ENCODE measurements around the gene DENND4A.

DENND4A gene

DNA sequence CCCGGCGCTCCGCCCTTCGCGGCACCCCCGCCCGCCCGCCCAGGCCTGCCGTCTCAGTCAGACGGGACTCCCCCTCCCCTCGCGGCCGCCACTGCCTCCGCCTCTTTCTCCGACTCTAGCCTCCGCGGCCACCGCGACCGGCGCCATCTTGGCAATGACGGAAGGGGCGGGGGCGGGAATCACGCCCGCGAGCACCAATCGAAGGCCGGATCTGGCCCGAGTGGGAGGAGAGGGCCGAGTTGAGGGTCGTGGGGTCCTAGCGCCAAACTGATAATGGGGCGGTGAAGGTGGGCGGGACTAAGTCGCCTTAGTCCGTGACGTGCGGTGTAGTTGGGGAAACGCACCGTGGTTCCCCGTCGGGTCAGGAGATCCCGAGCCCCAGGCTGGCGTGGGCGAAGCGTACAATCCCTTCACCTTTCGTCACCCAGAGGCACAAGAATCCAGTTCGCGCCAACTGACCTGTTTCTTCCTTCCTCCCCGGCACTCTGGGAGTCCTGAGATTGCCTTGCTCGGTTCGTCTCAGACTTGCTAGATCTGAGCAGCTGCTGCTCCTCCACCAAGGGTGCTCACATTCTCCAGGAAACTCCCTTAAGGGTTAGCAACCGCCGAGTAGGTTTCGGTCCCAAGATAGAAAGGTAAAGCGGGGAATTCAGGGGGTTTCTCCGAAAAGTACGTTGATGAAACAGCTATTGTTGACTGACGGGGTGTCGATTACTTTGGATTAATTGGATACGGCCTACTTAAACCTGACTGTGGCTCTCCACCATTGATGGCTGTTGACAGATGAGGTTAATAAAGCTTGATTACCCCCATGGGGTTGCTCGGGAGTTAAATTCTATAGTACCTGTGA, at the start of gene DENND4A:
TSS of gene DENND4A (minus strand) at position 156 of the 850 bp plus-strand sequence. CDS start 35,843 bp downstream, outside the sequence.
- peak; percentile 99 for DNase-seq (ENCODE audit: low spot score)
- H3K27ac ChIP-seq, result peak within 1 kb of the TSS; percentile 99 to 100
- TF ChIP-seq, protein P1, sequence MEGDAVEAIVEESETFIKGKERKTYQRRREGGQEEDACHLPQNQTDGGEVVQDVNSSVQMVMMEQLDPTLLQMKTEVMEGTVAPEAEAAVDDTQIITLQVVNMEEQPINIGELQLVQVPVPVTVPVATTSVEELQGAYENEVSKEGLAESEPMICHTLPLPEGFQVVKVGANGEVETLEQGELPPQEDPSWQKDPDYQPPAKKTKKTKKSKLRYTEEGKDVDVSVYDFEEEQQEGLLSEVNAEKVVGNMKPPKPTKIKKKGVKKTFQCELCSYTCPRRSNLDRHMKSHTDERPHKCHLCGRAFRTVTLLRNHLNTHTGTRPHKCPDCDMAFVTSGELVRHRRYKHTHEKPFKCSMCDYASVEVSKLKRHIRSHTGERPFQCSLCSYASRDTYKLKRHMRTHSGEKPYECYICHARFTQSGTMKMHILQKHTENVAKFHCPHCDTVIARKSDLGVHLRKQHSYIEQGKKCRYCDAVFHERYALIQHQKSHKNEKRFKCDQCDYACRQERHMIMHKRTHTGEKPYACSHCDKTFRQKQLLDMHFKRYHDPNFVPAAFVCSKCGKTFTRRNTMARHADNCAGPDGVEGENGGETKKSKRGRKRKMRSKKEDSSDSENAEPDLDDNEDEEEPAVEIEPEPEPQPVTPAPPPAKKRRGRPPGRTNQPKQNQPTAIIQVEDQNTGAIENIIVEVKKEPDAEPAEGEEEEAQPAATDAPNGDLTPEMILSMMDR (IDR thresholded peaks at IDR 0.05), result no peak
- peak within 1 kb of the TSS; percentile 95 for H3K4me3 ChIP-seq

DNA sequence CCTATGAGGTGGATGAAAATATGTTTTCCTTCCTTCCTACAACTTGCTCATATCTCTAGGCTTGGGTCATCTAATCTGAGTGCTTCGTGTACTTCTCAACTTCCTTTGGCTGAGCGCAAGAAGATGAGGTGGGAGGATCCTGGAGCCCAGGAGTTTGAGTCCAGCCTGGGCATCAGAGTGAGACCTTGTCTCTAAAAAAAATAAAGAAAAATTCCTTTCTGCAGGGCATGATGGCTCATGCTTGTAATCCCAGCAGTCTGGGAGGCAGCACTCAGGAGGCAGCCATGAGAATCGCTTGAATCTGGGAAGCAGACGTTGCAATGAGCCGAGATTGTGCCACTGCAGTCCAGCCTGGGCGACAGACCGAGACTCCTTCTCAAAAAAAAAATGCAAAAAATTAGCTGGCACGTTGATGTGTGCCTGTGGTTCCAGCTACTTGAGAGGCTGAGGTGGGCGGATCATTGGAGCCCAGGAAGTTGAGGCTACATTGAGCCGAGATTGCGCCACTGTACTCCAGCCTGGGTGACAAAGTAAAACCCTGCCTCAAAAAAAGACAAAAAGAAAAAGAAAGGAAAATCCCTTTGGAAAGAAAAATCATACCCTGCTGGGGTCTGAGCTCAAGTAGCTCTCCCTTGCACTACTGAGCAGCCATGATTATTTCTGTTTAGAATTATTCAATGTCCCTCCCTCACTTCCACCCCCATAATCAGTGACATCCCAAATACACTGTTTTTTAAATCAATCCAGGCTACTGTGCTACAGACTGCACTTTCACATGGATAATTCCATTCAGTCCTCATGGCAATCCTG, 49.2 kb upstream of the DENND4A start:
- TF ChIP-seq, protein P1 (IDR thresholded peaks at IDR 0.05), result no peak
- peak overlapping the region; percentile 47 for H3K4me3 ChIP-seq
- H3K27ac ChIP-seq, result peak overlapping the region in 1 of 2 donors; percentile 78
- no peak for DNase-seq (ENCODE audit: low spot score)

DNA sequence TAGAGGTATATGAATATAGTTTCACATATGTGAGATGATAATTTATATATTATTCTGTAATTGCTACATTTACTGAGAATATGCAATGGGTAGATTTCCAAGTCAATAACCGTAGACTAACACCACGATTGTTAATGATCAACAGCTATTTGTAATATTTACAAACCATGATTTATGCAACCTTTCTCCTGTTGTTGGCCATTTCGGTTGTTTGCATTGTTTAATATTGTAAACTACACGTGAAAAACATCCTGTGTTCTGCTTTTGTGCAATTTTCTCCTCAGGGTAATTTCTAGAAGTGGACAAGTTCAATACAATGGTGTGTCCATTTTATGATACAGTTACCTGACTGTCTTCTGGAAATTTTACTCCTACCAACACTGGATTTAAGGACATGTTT, 47.9 kb upstream of the DENND4A start:
- H3K4me3 ChIP-seq, result no peak overlapping the region
- DNase-seq (ENCODE audit: low spot score), result no peak
- TF ChIP-seq, protein P1 (IDR thresholded peaks at IDR 0.05), result no peak
- no peak overlapping the region for H3K27ac ChIP-seq

DNA sequence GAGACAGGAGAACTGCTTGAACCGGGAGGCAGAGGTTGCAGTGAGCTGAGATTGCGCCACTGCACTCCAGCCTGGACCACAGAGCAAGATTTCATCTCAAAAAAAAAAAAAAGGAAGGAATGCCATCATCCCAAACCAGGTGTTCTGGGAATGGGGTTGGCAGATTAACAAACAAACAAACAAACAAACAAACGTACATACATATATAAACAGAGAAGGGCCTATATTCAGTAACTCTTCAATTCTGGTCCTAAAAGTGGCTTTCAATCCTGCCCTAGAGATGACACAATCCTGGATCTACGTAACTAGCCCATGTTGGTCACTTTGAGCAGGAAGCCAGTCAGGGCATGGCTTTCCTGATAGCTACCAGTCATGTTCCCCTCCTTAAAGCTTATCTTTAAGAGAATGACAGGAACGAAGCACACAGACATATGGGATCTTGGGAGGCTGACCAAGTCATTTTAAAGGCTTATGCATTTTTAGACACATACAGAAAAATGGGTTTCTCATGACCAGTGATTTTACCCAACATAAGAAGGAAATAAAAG, 47.3 kb upstream of the DENND4A start:
- Histone ChIP-seq H3K4me3 (no peak overlapping the region), H3K27ac (no peak overlapping the region)
- TF ChIP-seq, protein P1 (IDR thresholded peaks at IDR 0.05), result no peak
- DNase-seq (ENCODE audit: low spot score), result no peak

DNA sequence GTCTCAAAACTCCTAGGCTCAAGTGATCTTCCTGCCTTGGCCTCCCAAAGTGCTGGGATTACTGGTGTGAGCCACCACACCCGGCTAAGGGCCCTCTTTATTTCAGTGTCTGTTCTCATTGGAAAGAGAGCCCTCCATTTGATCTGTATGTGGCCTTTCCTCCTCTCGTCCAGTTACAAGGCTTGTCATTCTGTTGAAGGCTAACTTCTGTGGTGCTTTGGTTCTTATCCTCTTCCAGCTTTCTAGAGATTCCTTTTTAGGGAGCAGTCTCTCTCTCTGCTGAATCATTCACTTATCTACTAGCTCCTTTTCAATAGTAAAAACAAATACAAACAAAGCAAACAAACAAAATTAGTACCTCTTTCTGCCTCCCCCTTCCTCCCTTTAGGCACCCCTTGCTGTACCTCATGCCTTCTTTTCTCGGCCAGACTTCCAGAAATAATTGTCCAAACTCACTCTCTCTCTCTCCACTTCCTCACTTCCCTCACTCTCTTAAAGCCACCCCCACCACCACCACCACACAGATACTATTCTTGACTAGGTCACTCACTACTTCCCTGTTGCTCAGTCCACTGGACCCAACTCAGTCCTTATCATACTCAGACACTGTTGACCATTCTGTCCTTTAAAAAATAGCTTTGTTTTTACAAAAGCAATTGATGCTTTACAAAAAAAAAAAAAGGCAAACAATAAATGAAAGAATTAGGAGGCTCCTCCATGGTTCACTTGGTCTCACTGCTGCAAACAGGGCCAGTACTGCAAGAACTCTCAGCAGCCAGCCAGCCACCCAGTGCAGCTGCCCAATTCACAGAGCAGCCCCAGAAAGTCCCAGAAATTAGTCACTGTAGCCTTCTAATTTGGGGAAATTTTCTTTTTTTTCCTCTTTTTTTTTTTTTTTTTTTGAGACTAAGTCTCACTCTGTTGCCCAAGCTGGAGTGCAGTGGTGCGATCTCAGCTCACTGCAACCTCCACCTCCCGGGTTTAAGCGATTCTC, 45.5 kb upstream of the DENND4A start:
- TF ChIP-seq, protein P1 (IDR thresholded peaks at IDR 0.05), result no peak
- DNase-seq (ENCODE audit: low spot score), result no peak
- peak overlapping the region in 1 of 2 donors; percentile 45 for H3K27ac ChIP-seq

DNA sequence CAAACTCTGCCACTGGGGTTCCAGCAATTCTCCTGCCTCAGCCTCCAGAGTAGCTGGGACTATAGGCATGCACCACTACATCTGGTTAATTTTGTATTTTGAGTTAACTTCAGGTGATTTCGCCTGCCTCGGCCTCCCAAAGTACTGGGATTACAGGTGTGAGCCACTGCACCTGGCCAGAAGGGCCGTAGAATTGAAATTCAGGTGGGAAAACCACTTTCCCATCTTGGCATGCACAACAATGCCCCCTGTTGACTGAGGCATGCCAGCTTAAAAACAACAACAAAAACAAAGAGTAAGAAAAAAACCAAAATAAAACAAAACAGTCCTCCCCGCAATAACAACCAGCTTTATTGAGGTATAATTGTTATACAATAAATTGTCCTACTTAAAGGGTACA, 44.6 kb upstream of the DENND4A start:
- Histone ChIP-seq H3K4me3 (no peak overlapping the region), H3K27ac (no peak overlapping the region)
- DNase-seq (ENCODE audit: low spot score), result no peak
- TF ChIP-seq, protein P1 (IDR thresholded peaks at IDR 0.05), result no peak

More for the DNA sequence above, 45.5 kb upstream of the DENND4A start:
- no peak overlapping the region for H3K4me3 ChIP-seq

Measured in coronary artery (tissue), 2 donors.